ENCODE measurements around the gene HDAC4. TPM values are rescaled to one million over a fixed set of nuclear protein-coding genes. Genes with fewer than 3 reads are reported as not detected.

HDAC4 gene
- polyA plus RNA-seq, 1 donor (not counting 4 experiments of a cell fraction or from before 2014, with no cell fraction given), result 2.9 TPM

DNA sequence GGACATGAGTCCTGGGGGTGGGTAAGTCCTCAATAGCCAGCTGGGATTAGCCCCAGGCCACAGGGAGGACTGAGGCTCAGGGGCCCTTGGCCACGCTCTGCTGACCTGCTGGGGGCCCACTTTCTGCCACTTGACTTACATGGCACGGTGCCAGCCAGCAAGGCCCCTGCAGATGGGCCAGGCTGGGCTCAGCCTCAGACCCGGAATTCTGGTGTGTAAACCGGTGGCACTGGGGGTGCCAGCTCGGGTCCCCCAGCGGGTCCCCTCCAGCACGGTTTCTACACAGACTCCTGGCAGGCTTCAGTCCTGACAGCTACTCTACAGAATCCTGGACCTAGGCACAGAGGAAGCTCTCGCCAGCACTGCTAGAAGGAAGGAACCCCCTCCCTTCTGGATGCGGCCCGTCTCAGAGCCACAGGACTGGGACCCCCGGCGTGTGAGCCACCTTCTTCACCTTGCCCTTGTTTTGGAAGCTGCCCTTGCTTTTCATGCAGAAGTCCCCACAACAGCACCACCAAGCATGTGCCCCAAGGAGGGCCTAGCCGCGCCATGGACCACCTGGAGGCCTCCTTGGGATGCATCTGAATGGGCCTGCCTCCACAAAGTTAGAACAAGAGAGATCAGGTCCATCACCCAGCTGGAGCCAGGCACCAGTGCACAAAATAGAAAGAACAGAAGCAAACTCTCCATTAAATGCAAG, 8.0 kb downstream of the HDAC4 start:
- dilution Hi-C loops (cut with MboI; ENCODE audit: extremely low pct_ligation_motif_present, low sequenced_read_pairs), result no loop called here
- no peak overlapping the region for H3K27ac ChIP-seq (ENCODE audit: control insufficient read depth, insufficient read depth, low read length)
- no peaks in the 10 kb centered on the region for H3K4me1 ChIP-seq (ENCODE audit: control insufficient read depth, extremely low read depth, insufficient read depth, low read length)
- FAIRE-seq (no peak), DNase-seq (ENCODE audit: low read depth, low spot score) (no peak)
- no peak overlapping the region for H2AFZ ChIP-seq (ENCODE audit: control insufficient read depth, low read length)
- no peak overlapping the region for H3K4me3 ChIP-seq (ENCODE audit: control insufficient read depth in 2 of 3, extremely low read depth in 1 of 3, insufficient read depth in 2 of 3, low read depth in 1 of 3, low read length in 3 of 3)
- no peaks in the 10 kb centered on the region for H3K9me3 ChIP-seq (ENCODE audit: control insufficient read depth, low read depth, low read length)
- no peak for TF ChIP-seq CTCF (optimal IDR thresholded peaks at IDR 0.05 in 1 of 3, IDR thresholded peaks at IDR 0.05 in 1 of 3, conservative IDR thresholded peaks at IDR 0.05 in 1 of 3; ENCODE audit: extremely low read depth in 1 of 3, insufficient read depth in 2 of 3, low read length in 3 of 3)
- no peak for TF ChIP-seq EZH2 (IDR thresholded peaks at IDR 0.05; ENCODE audit: low read length)
- peaks cover 4% of the 10 kb centered on the region for H4K20me1 ChIP-seq (ENCODE audit: control insufficient read depth, extremely low read depth, insufficient read depth, low read length)
- peaks cover 33% of the 10 kb centered on the region for H3K79me2 ChIP-seq (ENCODE audit: control insufficient read depth, insufficient read depth, low read length)
- H3K27me3 ChIP-seq (ENCODE audit: control insufficient read depth, extremely low read depth, insufficient read depth, low read length), result no peaks in the 10 kb centered on the region
- peaks cover 0 to 2% of the 10 kb centered on the region in 2 experiments for H3K36me3 ChIP-seq (ENCODE audit: control insufficient read depth in 2 of 2, extremely low read depth in 1 of 2, insufficient read depth in 2 of 2, low read length in 2 of 2)
- H3K9me1 ChIP-seq (ENCODE audit: control insufficient read depth, extremely low read depth, insufficient read depth, low read length), result no peaks in the 10 kb centered on the region
- no peak overlapping the region for H3K9ac ChIP-seq (ENCODE audit: control insufficient read depth, extremely low read depth, insufficient read depth, low read length)
- H3K4me2 ChIP-seq (ENCODE audit: control insufficient read depth, extremely low read depth, insufficient read depth, low read depth, low read length), result no peak overlapping the region

DNA sequence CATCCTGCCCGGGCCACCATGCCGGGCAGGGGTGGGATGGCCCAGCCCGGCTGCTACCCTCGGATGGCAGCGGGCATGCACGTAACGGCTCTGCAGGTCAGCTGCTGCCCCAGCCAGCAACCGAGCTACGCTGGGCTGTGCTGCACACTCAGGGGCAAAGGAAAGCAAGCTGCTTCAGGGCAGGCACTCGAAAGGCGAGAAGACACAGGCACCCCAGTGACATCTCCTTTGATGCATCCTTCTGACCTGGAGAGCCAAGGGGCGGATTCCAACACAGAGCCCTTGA, 8.8 kb downstream of the HDAC4 start:
- H3K36me3 ChIP-seq (ENCODE audit: control insufficient read depth in 2 of 2, extremely low read depth in 1 of 2, insufficient read depth in 2 of 2, low read length in 2 of 2), result peaks cover 0 to 2% of the 10 kb centered on the region in 2 experiments
- FAIRE-seq, result no peak
- no peak overlapping the region for H3K4me3 ChIP-seq (ENCODE audit: control insufficient read depth in 2 of 3, extremely low read depth in 1 of 3, insufficient read depth in 2 of 3, low read depth in 1 of 3, low read length in 3 of 3)
- no peak overlapping the region for H2AFZ ChIP-seq (ENCODE audit: control insufficient read depth, low read length)
- H3K9me1 ChIP-seq (ENCODE audit: control insufficient read depth, extremely low read depth, insufficient read depth, low read length), result no peaks in the 10 kb centered on the region
- no peak for TF ChIP-seq CTCF (optimal IDR thresholded peaks at IDR 0.05 in 1 of 3, IDR thresholded peaks at IDR 0.05 in 1 of 3, conservative IDR thresholded peaks at IDR 0.05 in 1 of 3; ENCODE audit: extremely low read depth in 1 of 3, insufficient read depth in 2 of 3, low read length in 3 of 3)
- no peak for TF ChIP-seq EZH2 (IDR thresholded peaks at IDR 0.05; ENCODE audit: low read length)
- H3K27ac ChIP-seq (ENCODE audit: control insufficient read depth, insufficient read depth, low read length), result no peak overlapping the region
- no peaks in the 10 kb centered on the region for H3K27me3 ChIP-seq (ENCODE audit: control insufficient read depth, extremely low read depth, insufficient read depth, low read length)
- no peak overlapping the region for H3K9ac ChIP-seq (ENCODE audit: control insufficient read depth, extremely low read depth, insufficient read depth, low read length)
- dilution Hi-C loops (cut with MboI; ENCODE audit: extremely low pct_ligation_motif_present, low sequenced_read_pairs), result no loop called here
- no peaks in the 10 kb centered on the region for H3K4me1 ChIP-seq (ENCODE audit: control insufficient read depth, extremely low read depth, insufficient read depth, low read length)
- H4K20me1 ChIP-seq (ENCODE audit: control insufficient read depth, extremely low read depth, insufficient read depth, low read length), result peaks cover 4% of the 10 kb centered on the region
- H3K4me2 ChIP-seq (ENCODE audit: control insufficient read depth, extremely low read depth, insufficient read depth, low read depth, low read length), result no peak overlapping the region
- no peak for DNase-seq (ENCODE audit: low read depth, low spot score)
- no peaks in the 10 kb centered on the region for H3K9me3 ChIP-seq (ENCODE audit: control insufficient read depth, low read depth, low read length)
- H3K79me2 ChIP-seq (ENCODE audit: control insufficient read depth, insufficient read depth, low read length), result peaks cover 31% of the 10 kb centered on the region
